ENCODE measurements around the gene ZNF827. TPM values are rescaled to one million over a fixed set of nuclear protein-coding genes. Genes with fewer than 3 reads are reported as not detected.

Gene ZNF827
- total and polyA plus RNA-seq, 2 experiments from 2014 or later, result 20.3 to 33.1 TPM

GRCh38 chr4:145709336-145709735 is 229.3 kb downstream of the ZNF827 start:
- peaks cover 20% of the 10 kb centered on the region for H3K4me1 Mint-ChIP-seq
- H3K27me3 Mint-ChIP-seq (ENCODE audit: insufficient read depth, low read depth, poor library complexity), result peaks cover 5% of the 10 kb centered on the region
- ATAC-seq, result no peak
- H3F3A ChIP-seq (replicated peaks; ENCODE audit: low read depth), result peaks cover 9% of the 10 kb centered on the region; the same call in 1 of the 2 replicates
- no peak overlapping the region for H3K27ac Mint-ChIP-seq
- peaks cover 36% of the 10 kb centered on the region for H3K9me2 ChIP-seq (ENCODE audit: insufficient read depth)
- no peaks in the 10 kb centered on the region for H4K20me1 ChIP-seq (replicated peaks; ENCODE audit: insufficient read depth)
- TF ChIP-seq CTCF (conservative IDR thresholded peaks at IDR 0.05; ENCODE audit: low read depth in 2 of 2) (no peak), POLR2AphosphoS5 (IDR thresholded peaks at IDR 0.05; ENCODE audit: low read depth) (no peak), JUNB (IDR thresholded peaks at IDR 0.05; ENCODE audit: unreplicated experiment) (no peak), REST (IDR thresholded peaks at IDR 0.05; ENCODE audit: unreplicated experiment) (no peak), CREB1 (CRISPR knock-in tag; IDR thresholded peaks at IDR 0.05; ENCODE audit: low read depth) (no peak), ETS1 (IDR thresholded peaks at IDR 0.05) (no peak), STAT1 (IDR thresholded peaks at IDR 0.05; ENCODE audit: unreplicated experiment) (no peak), EZH2 (IDR thresholded peaks at IDR 0.05; ENCODE audit: low read depth, unreplicated experiment) (no peak), ZNF331 (CRISPR knock-in tag; IDR thresholded peaks at IDR 0.05; ENCODE audit: low read depth) (no peak), EZH2phosphoT487 (IDR thresholded peaks at IDR 0.05; ENCODE audit: unreplicated experiment) (no peak), ZNF114 (CRISPR knock-in tag; IDR thresholded peaks at IDR 0.05) (no peak), ZNF462 (CRISPR knock-in tag; IDR thresholded peaks at IDR 0.05) (no peak), NANOG (IDR thresholded peaks at IDR 0.05; ENCODE audit: borderline replicate concordance) (no peak)
- H2AFZ ChIP-seq, result no peak overlapping the region
- peaks cover 11% of the 10 kb centered on the region for H3K4me1 ChIP-seq (ENCODE audit: insufficient read depth)
- peaks cover 8% of the 10 kb centered on the region; the same call in 2 of the 3 replicates for H3K9me3 Mint-ChIP-seq
- H3K79me2 ChIP-seq (replicated peaks; ENCODE audit: insufficient read depth), result no peaks in the 10 kb centered on the region; the same call in 1 of the 2 replicates
- H3K4me3 ChIP-seq, result no peak overlapping the region
- H3K27me3 ChIP-seq (ENCODE audit: insufficient read depth), result no peaks in the 10 kb centered on the region
- no peak overlapping the region for H3K4me3 Mint-ChIP-seq
- no peaks in the 10 kb centered on the region for H3K36me3 ChIP-seq (ENCODE audit: insufficient read depth)
- no peak for DNase-seq (ENCODE audit: low spot score)
- peaks cover 7% of the 10 kb centered on the region; the same call in 1 of the 3 replicates for H3K36me3 Mint-ChIP-seq (ENCODE audit: low read depth)
- H3K4me2 ChIP-seq, result no peak overlapping the region
- no peak overlapping the region for H3K27ac ChIP-seq (ENCODE audit: low read depth)

All from GM23338 (cell line).